Activated naive CD4-positive, alpha-beta T cell treated with anti-CD3 and anti-CD28 coated beads for 36 hours (primary cell): ENCODE results near the gene ADAM12. TPM values are rescaled to one million over a fixed set of nuclear protein-coding genes. Genes with fewer than 3 reads are reported as not detected.

ENCODE experiments used
- CTCF ChIA-PET: fragments of 350-600 bp; sonication (Branson Sonifier 250); formaldehyde crosslinking; loops from one replicate; lab custom pipeline; 2021; ENCODE audit warnings: antibody characterized with exemption; lab: Charles Lee
- DNase-seq: peaks from one replicate; pipeline ENCODE4 v3.0.0-alpha.2; 2020
- H3K27ac Mint-ChIP-seq: one replicate; pipeline ENCODE4 v1.8.0; 2021; ENCODE audit warnings: mild to moderate bottlenecking, mixed read lengths
- H3K27me3 Mint-ChIP-seq: one replicate; pipeline ENCODE4 v1.8.0; 2021; ENCODE audit warnings: low read depth, mixed read lengths
- H3K36me3 Mint-ChIP-seq: one replicate; pipeline ENCODE4 v1.8.0; 2021; ENCODE audit warnings: low read depth, mixed read lengths
- H3K4me1 Mint-ChIP-seq: one replicate; pipeline ENCODE4 v1.8.0; 2021; ENCODE audit warnings: low read depth, mixed read lengths
- H3K4me3 Mint-ChIP-seq: one replicate; pipeline ENCODE4 v1.8.0; 2021; ENCODE audit warnings: mild to moderate bottlenecking, moderate library complexity, mixed read lengths
- H3K9me3 Mint-ChIP-seq: one replicate; pipeline ENCODE4 v1.8.0; 2021; ENCODE audit warnings: mixed read lengths
- intact Hi-C: fragments of 100-400 bp; cut with micrococcal nuclease; formaldehyde crosslinking; loops from one replicate; pipeline ENCODE4 v1.15.1; 2023
- total RNA-seq, 2 experiments: library from RNA; stranded (reverse); gene quantifications; one replicate each; pipeline ENCODE4 v1.2.3, GENCODE V29; 2021

ADAM12 gene
- total RNA-seq, 2 experiments from 2014 or later = not detected

DNA sequence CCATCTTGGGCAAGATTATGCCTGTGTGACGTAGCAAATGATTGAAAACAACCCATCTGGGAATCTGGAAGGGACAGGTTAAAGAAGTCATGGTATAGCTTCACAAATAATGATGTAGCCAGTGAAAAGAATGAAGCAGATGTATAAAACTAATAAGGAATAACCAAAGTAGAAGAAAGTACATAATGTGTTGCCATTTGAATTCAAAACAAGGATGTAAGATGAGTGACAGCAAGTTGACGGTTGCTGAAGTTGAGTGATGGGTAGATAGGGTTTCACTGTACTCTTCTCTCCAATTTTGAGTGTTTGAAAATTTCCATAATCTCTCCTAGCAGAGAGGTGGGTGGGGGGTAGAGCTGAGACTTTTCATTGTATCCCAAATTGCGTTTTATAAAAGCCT is 358.3 kb downstream of the ADAM12 start:
- CTCF ChIA-PET = no interaction called here
- Mint-ChIP-seq H3K27ac (no peak overlapping the region), H3K4me3 (no peak overlapping the region), H3K27me3 (peaks cover 4% of the 10 kb centered on the region), H3K36me3 (no peaks in the 10 kb centered on the region), H3K4me1 (no peaks in the 10 kb centered on the region), H3K9me3 (peaks cover 19% of the 10 kb centered on the region)
- no peak for DNase-seq
- intact Hi-C loops = no loop called here

DNA sequence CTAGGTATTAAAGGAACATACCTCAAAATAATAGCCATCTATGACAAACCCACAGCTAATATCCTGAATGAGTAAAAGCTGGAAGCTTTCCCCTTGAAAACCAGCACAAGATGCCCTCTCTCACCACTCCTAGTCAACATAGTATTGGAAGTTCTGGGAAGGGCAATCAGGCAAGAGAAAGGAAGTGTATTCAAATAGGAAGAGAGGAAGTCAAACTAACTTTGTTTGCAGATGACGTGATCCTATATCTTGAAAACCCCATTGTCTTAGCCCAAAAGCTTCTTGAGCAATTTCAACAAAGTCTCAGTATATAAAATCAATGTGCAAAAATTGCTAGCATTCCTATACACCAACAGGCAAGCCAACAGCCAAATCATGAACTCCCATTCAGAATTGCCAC is 360.6 kb downstream of the ADAM12 start:
- DNase-seq = no peak
- no peaks in the 10 kb centered on the region for H3K4me1 Mint-ChIP-seq
- H3K27ac Mint-ChIP-seq = no peak overlapping the region
- CTCF ChIA-PET = no interaction called here
- H3K4me3 Mint-ChIP-seq = no peak overlapping the region
- peaks cover 15% of the 10 kb centered on the region for H3K9me3 Mint-ChIP-seq
- no peaks in the 10 kb centered on the region for H3K36me3 Mint-ChIP-seq
- intact Hi-C loops = no loop called here
- H3K27me3 Mint-ChIP-seq = peaks cover 11% of the 10 kb centered on the region

DNA sequence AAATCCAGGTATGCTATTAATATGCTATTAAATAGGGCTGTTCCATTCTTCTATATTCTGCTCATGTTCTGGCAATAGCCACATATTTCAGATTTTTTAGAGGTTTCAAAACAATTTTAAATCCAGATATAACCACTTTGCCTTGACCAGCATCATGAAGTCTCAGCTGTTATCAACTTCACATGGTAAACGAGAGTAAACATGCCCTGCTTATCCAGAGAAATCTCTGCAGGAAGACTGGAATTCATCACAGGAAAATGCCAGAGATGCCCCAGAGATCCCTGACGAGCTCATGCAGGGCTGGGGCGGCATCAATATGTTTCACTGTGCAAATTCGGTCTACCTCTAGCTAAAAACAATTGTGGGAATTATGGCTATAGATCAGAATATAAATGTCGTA is 365.4 kb downstream of the ADAM12 start:
- intact Hi-C loops = no loop called here
- no peak for DNase-seq
- peaks cover 18% of the 10 kb centered on the region for H3K27me3 Mint-ChIP-seq
- H3K4me3 Mint-ChIP-seq = no peak overlapping the region
- H3K36me3 Mint-ChIP-seq = no peaks in the 10 kb centered on the region
- CTCF ChIA-PET = no interaction called here
- peaks cover 6% of the 10 kb centered on the region for H3K9me3 Mint-ChIP-seq
- H3K27ac Mint-ChIP-seq = no peak overlapping the region
- H3K4me1 Mint-ChIP-seq = no peaks in the 10 kb centered on the region

DNA sequence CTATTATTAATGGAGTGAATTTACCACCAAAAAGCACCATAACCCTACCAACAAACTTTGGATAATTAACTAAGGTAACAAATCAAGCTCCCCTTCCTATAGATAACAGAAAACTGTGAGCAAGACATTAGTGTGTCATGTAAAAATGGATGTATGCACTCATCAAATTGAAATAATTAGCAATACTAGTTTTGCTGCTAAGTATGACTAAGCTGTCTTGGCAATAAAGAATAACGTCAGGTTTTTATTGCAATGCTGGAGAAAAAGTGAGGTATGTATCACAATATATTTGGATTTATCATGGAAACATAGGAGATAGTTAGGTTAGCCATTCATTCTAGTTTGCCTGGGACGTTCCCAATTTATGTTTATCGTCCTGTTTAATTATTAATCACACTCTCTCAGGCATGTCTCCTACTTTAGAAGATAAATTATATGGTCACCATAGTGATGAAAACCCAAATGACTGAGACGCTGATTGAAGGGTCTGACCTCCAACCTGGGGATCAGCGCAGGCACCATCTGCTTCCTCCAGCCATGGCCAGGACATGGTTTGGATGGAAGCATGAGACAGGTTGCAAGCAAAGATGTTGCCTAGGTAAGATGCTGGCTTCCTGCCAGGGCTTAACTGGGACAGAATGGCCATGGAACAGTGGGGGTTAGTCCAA is 366.3 kb downstream of the ADAM12 start:
- peaks cover 18% of the 10 kb centered on the region for H3K27me3 Mint-ChIP-seq
- no peaks in the 10 kb centered on the region for H3K36me3 Mint-ChIP-seq
- H3K4me1 Mint-ChIP-seq = no peaks in the 10 kb centered on the region
- no peak overlapping the region for H3K4me3 Mint-ChIP-seq
- intact Hi-C loops = no loop called here
- no peaks in the 10 kb centered on the region for H3K9me3 Mint-ChIP-seq
- H3K27ac Mint-ChIP-seq = no peak overlapping the region
- DNase-seq = no peak
- CTCF ChIA-PET = interaction anchor here (0.6 kb wide), 1 partner anchor 1045 kb away, joined by 4 read pairs; no protein-coding TSS in a partner anchor

DNA sequence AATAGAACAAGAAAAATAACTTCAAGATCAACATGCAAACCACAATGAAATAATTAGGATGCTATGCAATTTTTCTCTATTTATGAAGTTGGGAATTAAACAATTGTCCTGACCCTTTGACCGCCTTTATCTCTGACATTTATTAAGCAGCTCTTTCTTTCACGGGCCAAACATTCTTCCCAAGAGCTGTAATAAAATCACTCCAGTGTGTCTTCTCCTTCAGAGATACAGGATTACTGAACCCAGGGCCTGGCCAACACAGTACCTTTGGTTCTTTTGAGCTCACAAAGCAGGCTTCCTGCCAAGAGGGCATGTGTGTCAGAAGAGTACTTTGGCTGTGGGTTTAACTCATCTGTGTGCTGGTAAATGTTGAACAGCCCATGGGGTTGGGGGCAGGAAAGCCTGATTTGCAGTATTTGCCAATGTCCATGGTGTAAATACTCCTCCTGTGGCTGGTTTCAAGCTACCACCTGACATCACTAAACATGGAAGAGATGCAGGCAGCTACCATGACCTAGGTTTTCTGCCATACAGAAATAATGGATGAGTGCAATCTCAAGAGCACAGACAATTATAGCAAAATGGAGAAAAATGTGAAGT is 370.2 kb downstream of the ADAM12 start:
- Mint-ChIP-seq H3K4me3 (no peak overlapping the region), H3K4me1 (no peaks in the 10 kb centered on the region), H3K9me3 (no peaks in the 10 kb centered on the region), H3K36me3 (no peaks in the 10 kb centered on the region), H3K27ac (no peak overlapping the region), H3K27me3 (peaks cover 10% of the 10 kb centered on the region)
- DNase-seq = no peak
- intact Hi-C loops = no loop called here
- CTCF ChIA-PET = no interaction called here

DNA sequence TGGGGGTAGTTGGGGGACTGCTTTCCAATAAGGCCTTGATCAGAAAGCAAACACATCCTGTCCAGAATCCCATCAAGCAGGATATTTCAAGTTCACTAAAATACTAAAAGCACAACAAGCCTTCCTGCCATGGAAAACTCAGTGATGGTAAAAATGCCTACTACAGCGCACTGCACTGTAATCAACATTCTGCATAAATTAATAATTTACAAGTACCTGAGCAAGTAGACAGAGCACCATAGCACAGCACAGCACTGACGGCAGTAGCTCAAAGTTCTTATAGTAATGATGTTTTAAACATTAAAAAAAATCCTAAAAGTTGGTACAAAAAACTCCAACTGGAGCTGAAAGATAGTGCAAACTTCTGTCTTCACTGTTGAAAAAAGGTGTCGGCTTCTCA is 371.4 kb downstream of the ADAM12 start:
- Mint-ChIP-seq H3K4me1 (no peaks in the 10 kb centered on the region), H3K27ac (no peak overlapping the region), H3K9me3 (no peaks in the 10 kb centered on the region), H3K27me3 (peaks cover 10% of the 10 kb centered on the region), H3K36me3 (no peaks in the 10 kb centered on the region), H3K4me3 (no peak overlapping the region)
- intact Hi-C loops = no loop called here
- DNase-seq = no peak
- CTCF ChIA-PET = no interaction called here

DNA sequence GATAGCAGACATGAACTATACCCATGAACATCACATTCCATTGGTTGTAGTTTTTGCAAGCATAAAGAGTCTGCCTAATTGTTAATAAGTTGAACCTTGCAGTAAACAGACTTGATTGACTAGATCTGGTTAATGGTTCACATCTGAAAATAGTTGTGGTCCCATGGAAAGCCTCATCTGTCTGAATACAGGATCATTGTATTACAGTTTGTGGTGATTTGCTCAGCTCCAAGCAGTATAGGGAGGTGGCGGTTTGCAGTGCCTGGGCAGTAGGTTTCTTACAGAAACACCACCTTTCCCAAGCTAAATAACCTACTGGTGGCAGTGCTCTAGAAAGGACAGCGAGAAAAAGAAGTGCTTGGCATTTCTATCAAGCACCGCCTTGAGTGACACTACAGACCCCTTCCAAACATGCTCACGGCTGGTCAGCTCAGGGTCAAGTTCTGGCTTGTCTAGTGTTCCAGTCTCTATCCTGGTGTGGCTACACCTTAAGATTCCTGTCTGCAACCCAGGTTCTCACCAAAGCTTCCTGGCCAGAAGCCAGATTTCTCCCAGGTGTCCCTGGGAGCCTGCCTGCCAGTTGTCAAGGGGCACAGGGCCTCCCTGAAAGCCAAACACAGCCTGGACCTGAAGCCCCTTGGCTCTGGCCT is 372.0 kb downstream of the ADAM12 start:
- H3K4me3 Mint-ChIP-seq = no peak overlapping the region
- peaks cover 7% of the 10 kb centered on the region for H3K27me3 Mint-ChIP-seq
- H3K27ac Mint-ChIP-seq = no peak overlapping the region
- H3K9me3 Mint-ChIP-seq = no peaks in the 10 kb centered on the region
- intact Hi-C loops = no loop called here
- H3K36me3 Mint-ChIP-seq = no peaks in the 10 kb centered on the region
- no peaks in the 10 kb centered on the region for H3K4me1 Mint-ChIP-seq
- CTCF ChIA-PET = no interaction called here
- no peak for DNase-seq

DNA sequence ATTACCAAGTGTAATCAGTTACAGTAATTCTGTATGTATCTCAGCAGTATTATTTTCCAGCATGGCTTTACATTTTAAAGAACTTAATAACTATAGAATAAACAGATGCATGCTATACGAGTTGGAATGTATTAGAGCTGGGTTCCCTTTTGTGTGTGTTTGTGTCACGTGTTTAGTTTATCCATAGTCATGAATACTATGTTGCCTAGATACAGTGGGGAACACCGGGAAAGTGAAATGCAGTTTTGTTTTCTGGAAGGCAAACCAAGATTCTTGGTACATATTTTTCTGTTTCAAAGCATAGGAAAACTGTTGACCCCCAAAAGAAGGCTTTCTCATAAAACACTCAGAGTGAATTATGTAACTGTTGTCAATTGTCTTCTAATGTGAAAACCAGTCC is 372.9 kb downstream of the ADAM12 start:
- intact Hi-C loops = no loop called here
- no peak for DNase-seq
- H3K27ac Mint-ChIP-seq = no peak overlapping the region
- CTCF ChIA-PET = no interaction called here
- H3K9me3 Mint-ChIP-seq = no peaks in the 10 kb centered on the region
- H3K4me3 Mint-ChIP-seq = no peak overlapping the region
- peaks cover 7% of the 10 kb centered on the region for H3K27me3 Mint-ChIP-seq
- H3K36me3 Mint-ChIP-seq = no peaks in the 10 kb centered on the region
- H3K4me1 Mint-ChIP-seq = no peaks in the 10 kb centered on the region

DNA sequence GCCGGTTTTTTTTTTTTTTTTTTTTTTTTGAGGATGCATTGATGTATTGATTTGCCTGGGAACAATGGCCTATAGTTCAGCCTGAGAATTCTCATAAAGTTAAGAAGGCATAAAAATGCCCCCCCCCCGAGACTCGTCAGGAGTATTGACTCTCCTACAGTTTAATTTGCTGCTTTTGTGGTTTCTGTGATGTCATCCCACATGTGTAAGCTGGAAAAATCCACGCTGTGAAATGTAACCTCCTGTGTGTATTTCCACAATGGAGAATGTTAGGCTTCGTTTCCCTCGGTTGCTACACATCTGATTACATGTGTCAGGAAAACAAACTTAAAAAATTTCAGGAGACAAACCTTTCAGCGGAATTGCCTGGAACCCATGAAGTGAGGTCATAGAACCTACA is 374.0 kb downstream of the ADAM12 start:
- no peak for DNase-seq
- intact Hi-C loops = no loop called here
- H3K4me1 Mint-ChIP-seq = no peaks in the 10 kb centered on the region
- no peak overlapping the region for H3K27ac Mint-ChIP-seq
- H3K9me3 Mint-ChIP-seq = no peaks in the 10 kb centered on the region
- H3K27me3 Mint-ChIP-seq = peaks cover 3% of the 10 kb centered on the region
- CTCF ChIA-PET = no interaction called here
- no peaks in the 10 kb centered on the region for H3K36me3 Mint-ChIP-seq
- no peak overlapping the region for H3K4me3 Mint-ChIP-seq

DNA sequence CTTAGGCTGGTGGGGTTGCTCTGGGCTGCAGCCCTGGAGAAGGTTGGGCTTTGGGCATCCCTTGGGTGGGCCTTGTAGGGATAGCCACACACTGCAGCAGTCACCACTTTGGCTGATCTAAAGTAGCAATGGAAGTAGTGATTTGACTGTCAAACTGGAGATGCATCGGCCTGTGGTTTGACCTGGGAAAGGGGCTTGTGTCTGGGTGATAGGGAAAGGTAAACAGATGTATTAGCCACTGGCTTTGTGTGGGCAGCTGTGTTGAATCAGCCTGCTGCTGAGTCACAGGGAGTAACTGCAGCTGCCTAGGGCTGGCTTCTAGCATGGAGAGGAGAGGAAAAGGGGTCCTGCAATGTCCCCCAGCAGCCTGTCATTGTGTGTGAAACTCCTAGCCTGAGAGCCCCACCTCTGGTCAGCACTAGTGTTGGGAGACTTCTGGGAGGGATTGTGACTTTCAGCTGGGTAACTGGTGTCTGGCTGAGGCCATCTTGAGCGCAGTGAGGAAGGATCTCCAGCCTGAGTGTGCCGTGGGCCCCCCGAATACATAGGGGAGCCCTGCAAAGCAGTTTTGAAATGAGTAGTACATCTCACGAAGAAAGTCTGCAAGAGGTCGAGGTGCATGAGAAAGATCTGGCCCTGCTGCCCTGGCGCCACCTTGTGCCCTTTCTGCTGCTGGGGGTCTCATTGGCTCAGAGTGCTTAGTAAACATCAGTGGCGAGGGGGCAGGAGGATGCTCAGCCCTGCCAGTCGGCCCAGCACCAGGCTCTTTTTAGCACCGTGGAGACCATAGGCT is 374.6 kb downstream of the ADAM12 start:
- no peak for DNase-seq
- H3K4me3 Mint-ChIP-seq = no peak overlapping the region
- H3K4me1 Mint-ChIP-seq = no peaks in the 10 kb centered on the region
- H3K27ac Mint-ChIP-seq = no peak overlapping the region
- peaks cover 3% of the 10 kb centered on the region for H3K27me3 Mint-ChIP-seq
- CTCF ChIA-PET = no interaction called here
- no peaks in the 10 kb centered on the region for H3K9me3 Mint-ChIP-seq
- intact Hi-C loops = no loop called here
- no peaks in the 10 kb centered on the region for H3K36me3 Mint-ChIP-seq

DNA sequence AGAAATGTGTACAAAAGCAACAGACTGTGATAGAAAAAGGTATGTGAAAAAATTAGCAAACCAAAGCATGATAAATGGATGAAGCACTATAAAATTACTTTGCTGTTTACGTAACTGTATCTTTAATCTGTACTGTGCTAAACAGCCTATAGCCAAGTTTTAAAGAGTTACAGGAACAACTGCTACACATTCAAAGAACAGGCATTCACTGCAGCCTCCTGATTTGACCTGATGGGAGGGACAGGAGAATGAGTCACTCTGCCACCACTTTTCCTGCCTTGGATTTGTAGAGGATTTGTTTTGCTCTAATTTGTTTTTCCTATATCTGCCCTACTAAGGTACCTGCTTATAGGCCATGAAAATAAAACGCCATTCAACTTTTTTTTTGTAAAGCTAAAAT is 375.8 kb downstream of the ADAM12 start:
- intact Hi-C loops = no loop called here
- Mint-ChIP-seq H3K27ac (no peak overlapping the region), H3K4me1 (no peaks in the 10 kb centered on the region), H3K4me3 (no peak overlapping the region), H3K36me3 (no peaks in the 10 kb centered on the region), H3K9me3 (no peaks in the 10 kb centered on the region), H3K27me3 (peaks cover 3% of the 10 kb centered on the region)
- no peak for DNase-seq
- CTCF ChIA-PET = no interaction called here

DNA sequence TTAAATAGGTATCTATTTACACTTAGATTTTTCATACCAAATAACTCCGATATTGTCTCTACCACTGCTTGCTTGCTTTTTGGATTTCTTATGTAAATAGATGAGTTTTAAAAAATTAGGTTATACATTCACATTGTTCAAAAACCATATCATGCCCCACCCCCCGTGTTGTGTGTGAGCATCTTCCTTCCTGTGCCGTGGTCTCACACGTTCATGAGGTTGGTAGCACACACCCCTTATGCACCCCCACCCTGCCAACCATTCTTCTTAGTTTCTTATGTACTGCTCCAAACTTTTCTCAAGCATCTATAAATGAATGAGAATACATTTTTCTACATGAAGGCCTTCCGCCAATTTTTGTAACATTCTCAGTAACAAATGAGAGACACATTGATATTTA is 376.3 kb downstream of the ADAM12 start:
- no peaks in the 10 kb centered on the region for H3K36me3 Mint-ChIP-seq
- H3K27ac Mint-ChIP-seq = no peak overlapping the region
- intact Hi-C loops = no loop called here
- DNase-seq = no peak
- H3K4me1 Mint-ChIP-seq = no peaks in the 10 kb centered on the region
- CTCF ChIA-PET = interaction anchor here (0.7 kb wide), 1 partner anchor 134 kb away, joined by 4 read pairs; no protein-coding TSS in a partner anchor
- H3K4me3 Mint-ChIP-seq = no peak overlapping the region
- H3K27me3 Mint-ChIP-seq = peaks cover 3% of the 10 kb centered on the region
- no peaks in the 10 kb centered on the region for H3K9me3 Mint-ChIP-seq
